Epithelial cell of esophagus (primary cell): ENCODE data around the gene MAP3K2.

Source experiments
- DNase-seq: peaks from one replicate; pipeline ENCODE4 v3.0.0; 2010; ENCODE audit warnings: low read depth
- H3K4me3 ChIP-seq: 2 replicates; pipeline ENCODE4 v1.5.1; 2011; ENCODE audit warnings: mild to moderate bottlenecking, low read length, control low read depth
- CTCF ChIP-seq: IDR thresholded peaks from 2 replicates; pipeline ENCODE4 v1.5.1; 2011; ENCODE audit warnings: low read depth, mild to moderate bottlenecking, low read length, control low read depth, inconsistent platforms; ENCODE audit not compliant: insufficient read depth; ENCODE audit errors: missing control alignments

MAP3K2 gene

GRCh38 chr2:127388423-127389164 lies 819 bp upstream of the MAP3K2 start:
- peak; percentile 53 for DNase-seq
- peak overlapping the region; percentile 43 for H3K4me3 ChIP-seq

GRCh38 chr2:127386764-127387654 lies 766 bp downstream of the MAP3K2 start:
- TF ChIP-seq CTCF: no peak
- DNase-seq: peak; percentile 86
- H3K4me3 ChIP-seq: peak overlapping the region; percentile 76

More at GRCh38 chr2:127388423-127389164, 819 bp upstream of the MAP3K2 start:
- TF ChIP-seq CTCF: no peak

- peak; percentile 38 for DNase-seq
- peak overlapping the region; percentile 76 for H3K4me3 ChIP-seq
- no peak for TF ChIP-seq CTCF
Observed at GRCh38 chr2:127386246-127386645, 1.5 kb downstream of the MAP3K2 start.

GRCh38 chr2:127384529-127384928 lies 3.2 kb downstream of the MAP3K2 start:
- no peak for DNase-seq
- no peak overlapping the region for H3K4me3 ChIP-seq
- no peak for TF ChIP-seq CTCF

GRCh38 chr2:127382831-127383230 lies 4.9 kb downstream of the MAP3K2 start:
- no peak for DNase-seq
- no peak for TF ChIP-seq CTCF
- H3K4me3 ChIP-seq: no peak overlapping the region

- no peak for DNase-seq
- TF ChIP-seq CTCF: no peak
- H3K4me3 ChIP-seq: no peak overlapping the region
Observed at GRCh38 chr2:127381762-127382161, 6.0 kb downstream of the MAP3K2 start.
